ENCODE results near the gene PLPP3. TPM values are rescaled to one million over a fixed set of nuclear protein-coding genes. Genes with fewer than 3 reads are reported as not detected.

PLPP3 gene
- total RNA-seq, 1 experiment from 2014 or later, result 8.2 TPM

GRCh38 chr1:56469640-56470371, 109.6 kb downstream of the PLPP3 start:
- Histone ChIP-seq H3K36me3 (ENCODE audit: control insufficient read depth, insufficient read depth, low read length) (no peaks in the 10 kb centered on the region), H3K4me3 (ENCODE audit: low read depth in 2 of 2, low read length in 2 of 2) (no peak overlapping the region), H3K27me3 (ENCODE audit: control insufficient read depth, insufficient read depth, low read length) (peaks cover 2% of the 10 kb centered on the region; the same call in 1 of the 2 replicates), H3K4me1 (ENCODE audit: control insufficient read depth, insufficient read depth, low read length) (no peaks in the 10 kb centered on the region), H3K27ac (ENCODE audit: low read length) (no peak overlapping the region), H3K9me3 (ENCODE audit: control insufficient read depth, insufficient read depth, low read depth, low read length) (no peaks in the 10 kb centered on the region)
- intact Hi-C loops (cut with micrococcal nuclease; ENCODE audit: unreplicated experiment) (no loop called here), in situ Hi-C loops (cut with HindIII; ENCODE audit: low pct_unique_long_range_greater_than_20kb, low sequenced_read_pairs) (no loop called here)
- TF ChIP-seq REST (IDR thresholded peaks at IDR 0.05; ENCODE audit: insufficient read depth in 1 of 2, low read depth in 2 of 2, low read length in 1 of 2) (no peak), TCF7L2 (IDR thresholded peaks at IDR 0.05; ENCODE audit: low read depth, low read length) (no peak), CTCF (IDR thresholded peaks at IDR 0.05) (no peak), SIN3A (IDR thresholded peaks at IDR 0.05; ENCODE audit: borderline replicate concordance, insufficient read depth, low read depth, low read length) (no peak), POLR2AphosphoS5 (IDR thresholded peaks at IDR 0.05; ENCODE audit: low read depth, low read length) (no peak)
- no TSS peak for BruUV-seq (replicated peaks)
- DNase-seq (ENCODE audit: low read depth, low spot score) (no peak), ATAC-seq (no peak)
- ChIA-PET CTCF (interaction anchor here (0.7 kb wide), 1 partner anchor 14 kb away, joined by 3 read pairs; no protein-coding TSS in a partner anchor), POLR2A (no interaction called here)

- BruUV-seq (replicated peaks), result no TSS peak
These were observed 110.8 kb downstream of the PLPP3 start for GRCh38 chr1:56468518-56468917.

More at GRCh38 chr1:56468518-56468917, 110.8 kb downstream of the PLPP3 start:
- DNase-seq (ENCODE audit: low read depth, low spot score) (no peak), ATAC-seq (no peak)
- Histone ChIP-seq H3K27ac (ENCODE audit: low read length) (no peak overlapping the region), H3K27me3 (ENCODE audit: control insufficient read depth, insufficient read depth, low read length) (peaks cover 2% of the 10 kb centered on the region; the same call in 1 of the 2 replicates), H3K9me3 (ENCODE audit: control insufficient read depth, insufficient read depth, low read depth, low read length) (no peaks in the 10 kb centered on the region), H3K4me1 (ENCODE audit: control insufficient read depth, insufficient read depth, low read length) (no peaks in the 10 kb centered on the region), H3K4me3 (ENCODE audit: low read depth in 2 of 2, low read length in 2 of 2) (no peak overlapping the region), H3K36me3 (ENCODE audit: control insufficient read depth, insufficient read depth, low read length) (no peaks in the 10 kb centered on the region)
- POLR2A ChIA-PET, result no interaction called here
- intact Hi-C loops (cut with micrococcal nuclease; ENCODE audit: unreplicated experiment) (no loop called here), in situ Hi-C loops (cut with HindIII; ENCODE audit: low pct_unique_long_range_greater_than_20kb, low sequenced_read_pairs) (no loop called here)
- CTCF ChIA-PET, result no interaction called here
- TF ChIP-seq TCF7L2 (IDR thresholded peaks at IDR 0.05; ENCODE audit: low read depth, low read length) (no peak), POLR2AphosphoS5 (IDR thresholded peaks at IDR 0.05; ENCODE audit: low read depth, low read length) (no peak), SIN3A (IDR thresholded peaks at IDR 0.05; ENCODE audit: borderline replicate concordance, insufficient read depth, low read depth, low read length) (no peak), REST (IDR thresholded peaks at IDR 0.05; ENCODE audit: insufficient read depth in 1 of 2, low read depth in 2 of 2, low read length in 1 of 2) (no peak), CTCF (IDR thresholded peaks at IDR 0.05) (no peak)
